Measurements from ENCODE around the gene PRKAG2.

Gene PRKAG2

DNA sequence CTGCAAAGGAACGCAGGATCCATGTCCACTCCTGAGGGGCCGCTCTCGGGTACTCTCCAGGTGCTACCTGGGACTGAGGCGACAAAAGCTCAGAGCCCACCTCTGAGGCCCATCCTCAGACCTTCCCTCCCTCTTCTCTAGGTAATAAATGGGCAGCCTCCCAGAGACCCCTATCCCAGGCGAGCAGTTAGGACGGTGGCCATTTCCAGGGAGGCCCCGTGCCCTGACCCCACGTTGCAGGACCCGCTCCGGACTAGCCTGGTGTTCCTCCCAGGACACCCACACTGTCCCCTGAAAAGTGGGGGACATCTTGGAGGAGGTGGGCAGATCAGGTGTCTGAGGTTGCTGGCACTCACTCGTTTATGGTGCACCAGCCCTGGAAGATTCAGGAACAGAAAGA lies 44.3 kb downstream of the PRKAG2 start:
- H3K4me1 ChIP-seq (ENCODE audit: control insufficient read depth in 1 of 2, insufficient read depth in 1 of 2, low read depth in 1 of 2, low read length in 1 of 2): no peaks in the 10 kb centered on the region
- H3K9me3 ChIP-seq: no peaks in the 10 kb centered on the region
- no peak overlapping the region for H3K4me3 ChIP-seq (ENCODE audit: low read depth in 1 of 2, low read length in 1 of 2)
- no peaks in the 10 kb centered on the region for H3K27me3 ChIP-seq
- no peaks in the 10 kb centered on the region for H3K36me3 ChIP-seq
- no peak overlapping the region for H3K27ac ChIP-seq
- TF ChIP-seq, protein P1, sequence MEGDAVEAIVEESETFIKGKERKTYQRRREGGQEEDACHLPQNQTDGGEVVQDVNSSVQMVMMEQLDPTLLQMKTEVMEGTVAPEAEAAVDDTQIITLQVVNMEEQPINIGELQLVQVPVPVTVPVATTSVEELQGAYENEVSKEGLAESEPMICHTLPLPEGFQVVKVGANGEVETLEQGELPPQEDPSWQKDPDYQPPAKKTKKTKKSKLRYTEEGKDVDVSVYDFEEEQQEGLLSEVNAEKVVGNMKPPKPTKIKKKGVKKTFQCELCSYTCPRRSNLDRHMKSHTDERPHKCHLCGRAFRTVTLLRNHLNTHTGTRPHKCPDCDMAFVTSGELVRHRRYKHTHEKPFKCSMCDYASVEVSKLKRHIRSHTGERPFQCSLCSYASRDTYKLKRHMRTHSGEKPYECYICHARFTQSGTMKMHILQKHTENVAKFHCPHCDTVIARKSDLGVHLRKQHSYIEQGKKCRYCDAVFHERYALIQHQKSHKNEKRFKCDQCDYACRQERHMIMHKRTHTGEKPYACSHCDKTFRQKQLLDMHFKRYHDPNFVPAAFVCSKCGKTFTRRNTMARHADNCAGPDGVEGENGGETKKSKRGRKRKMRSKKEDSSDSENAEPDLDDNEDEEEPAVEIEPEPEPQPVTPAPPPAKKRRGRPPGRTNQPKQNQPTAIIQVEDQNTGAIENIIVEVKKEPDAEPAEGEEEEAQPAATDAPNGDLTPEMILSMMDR (IDR thresholded peaks at IDR 0.05): no peak

DNA sequence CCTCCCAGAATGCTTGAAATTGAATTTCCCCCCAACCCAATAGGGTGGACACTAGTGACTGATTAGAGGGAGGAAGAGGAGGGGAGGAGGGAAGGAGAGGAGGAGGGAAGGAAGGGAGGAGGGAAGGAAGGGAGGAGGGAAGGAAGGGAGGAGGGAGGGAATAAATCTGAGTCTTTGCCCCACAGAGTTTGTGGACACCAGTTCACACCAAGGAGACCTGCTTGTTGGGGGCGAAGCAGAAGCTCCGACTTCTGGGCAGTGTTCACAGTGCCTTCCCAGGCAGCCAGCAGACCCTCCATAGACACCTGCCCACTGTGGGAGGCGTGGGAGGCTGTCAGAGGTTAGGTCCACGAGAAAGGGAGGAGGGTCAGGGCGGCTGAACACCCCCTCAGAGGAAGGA lies 44.8 kb downstream of the PRKAG2 start:
- no peaks in the 10 kb centered on the region for H3K4me1 ChIP-seq (ENCODE audit: control insufficient read depth in 1 of 2, insufficient read depth in 1 of 2, low read depth in 1 of 2, low read length in 1 of 2)
- no peaks in the 10 kb centered on the region for H3K27me3 ChIP-seq
- no peaks in the 10 kb centered on the region for H3K36me3 ChIP-seq
- no peaks in the 10 kb centered on the region for H3K9me3 ChIP-seq
- TF ChIP-seq, protein P1 (IDR thresholded peaks at IDR 0.05): no peak
- no peak overlapping the region for H3K27ac ChIP-seq
- no peak overlapping the region for H3K4me3 ChIP-seq (ENCODE audit: low read depth in 1 of 2, low read length in 1 of 2)

DNA sequence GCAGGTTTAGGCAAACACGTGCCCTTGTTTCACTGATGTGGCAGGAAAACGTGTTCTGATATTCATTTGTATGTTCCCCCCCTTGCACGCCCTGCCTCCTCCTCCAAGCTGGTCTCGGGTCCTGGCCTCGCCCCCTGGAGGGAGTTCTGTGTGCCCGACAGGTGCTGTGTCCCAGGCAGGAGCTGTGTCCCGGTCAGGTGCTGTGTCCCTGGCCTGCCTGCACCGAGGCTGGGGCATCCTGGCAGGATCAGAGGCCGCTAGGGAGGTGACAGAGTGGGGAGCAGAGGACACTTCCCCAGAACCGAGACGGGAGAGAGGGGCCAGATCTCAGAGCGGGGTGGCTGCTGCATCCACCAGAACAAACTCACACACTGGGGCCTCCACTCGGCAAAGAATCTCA lies 45.3 kb downstream of the PRKAG2 start:
- no peaks in the 10 kb centered on the region for H3K9me3 ChIP-seq
- no peaks in the 10 kb centered on the region for H3K27me3 ChIP-seq
- no peak overlapping the region for H3K4me3 ChIP-seq (ENCODE audit: low read depth in 1 of 2, low read length in 1 of 2)
- H3K27ac ChIP-seq: no peak overlapping the region
- H3K36me3 ChIP-seq: no peaks in the 10 kb centered on the region
- TF ChIP-seq, protein P1 (IDR thresholded peaks at IDR 0.05): no peak
- H3K4me1 ChIP-seq (ENCODE audit: control insufficient read depth in 1 of 2, insufficient read depth in 1 of 2, low read depth in 1 of 2, low read length in 1 of 2): no peaks in the 10 kb centered on the region

DNA sequence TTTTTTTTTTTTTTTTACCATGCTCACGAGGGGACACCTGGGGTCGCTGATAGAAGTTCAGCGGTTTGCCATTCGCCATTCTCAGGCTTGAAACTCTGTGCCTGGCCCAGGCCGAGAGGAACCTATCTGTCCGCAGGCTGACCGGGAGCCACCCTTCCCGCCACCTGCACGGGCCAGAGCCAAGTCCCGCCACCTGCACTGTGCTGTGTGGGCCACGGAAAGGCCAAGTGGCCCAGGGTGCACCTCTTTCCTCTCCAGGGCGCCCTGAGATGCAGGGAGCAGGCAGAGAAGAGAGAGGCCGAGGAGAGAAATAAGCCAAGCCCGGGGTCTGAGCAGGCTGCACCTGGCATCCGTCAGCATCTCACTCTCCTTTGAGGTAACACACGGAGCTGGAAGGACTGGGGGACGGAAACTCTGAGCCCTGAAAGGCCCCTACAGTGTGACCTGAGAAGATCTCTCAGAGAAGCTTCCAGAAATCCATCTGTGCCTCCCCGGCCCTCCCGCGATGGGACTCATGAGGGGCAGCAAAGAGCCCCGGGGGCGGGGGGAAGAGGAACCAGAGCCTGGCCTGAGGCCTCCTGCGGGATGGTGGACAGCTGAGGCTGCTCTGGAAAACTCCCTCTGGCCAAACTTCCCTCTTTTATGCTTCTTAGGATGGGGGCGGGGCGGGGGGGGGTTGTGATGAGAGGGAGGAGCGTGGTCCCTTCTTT lies 46.6 kb downstream of the PRKAG2 start:
- TF ChIP-seq, protein P1 (IDR thresholded peaks at IDR 0.05): no peak
- Histone ChIP-seq H3K9me3 (no peaks in the 10 kb centered on the region), H3K36me3 (no peaks in the 10 kb centered on the region), H3K4me1 (ENCODE audit: control insufficient read depth in 1 of 2, insufficient read depth in 1 of 2, low read depth in 1 of 2, low read length in 1 of 2) (no peaks in the 10 kb centered on the region), H3K4me3 (ENCODE audit: low read depth in 1 of 2, low read length in 1 of 2) (no peak overlapping the region), H3K27me3 (no peaks in the 10 kb centered on the region), H3K27ac (no peak overlapping the region)

DNA sequence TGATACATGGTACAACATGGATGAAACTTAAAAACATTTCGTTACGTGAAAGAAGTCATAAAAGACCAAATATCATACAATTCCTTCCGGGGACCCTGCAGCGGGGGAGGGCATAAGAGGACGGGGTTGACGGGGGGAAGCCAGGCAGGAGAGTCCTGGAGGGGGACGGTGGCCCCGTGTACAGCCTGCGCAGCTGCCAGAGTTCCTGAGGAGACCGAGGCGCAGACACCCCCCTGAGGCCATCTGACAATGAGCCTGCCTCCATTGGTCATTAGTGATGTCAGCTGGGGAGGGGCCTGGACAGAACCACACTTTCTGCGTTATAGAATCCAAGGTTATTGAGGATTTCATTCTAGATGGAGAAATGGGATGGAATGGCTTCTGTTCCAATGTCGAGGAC lies 47.2 kb downstream of the PRKAG2 start:
- no peak overlapping the region for H3K27ac ChIP-seq
- TF ChIP-seq, protein P1 (IDR thresholded peaks at IDR 0.05): no peak
- H3K4me1 ChIP-seq (ENCODE audit: control insufficient read depth in 1 of 2, insufficient read depth in 1 of 2, low read depth in 1 of 2, low read length in 1 of 2): no peaks in the 10 kb centered on the region
- no peaks in the 10 kb centered on the region for H3K9me3 ChIP-seq
- H3K36me3 ChIP-seq: no peaks in the 10 kb centered on the region
- no peaks in the 10 kb centered on the region for H3K27me3 ChIP-seq
- H3K4me3 ChIP-seq (ENCODE audit: low read depth in 1 of 2, low read length in 1 of 2): no peak overlapping the region

Measured in neutrophil (primary cell).